Lower leg skin (tissue), 3 donors: ENCODE measurements around the gene JPH3.

Experiments used
- POLR2A ChIP-seq, 2 donors: fragments of 450-650 bp; IDR thresholded peaks; one replicate each; pipeline ENCODE4 v1.6.1; 2016 to 2017; ENCODE audit warnings: antibody characterized with exemption in 2 of 2, mild to moderate bottlenecking in 1 of 2, moderate library complexity in 1 of 2
- TF ChIP-seq, protein P1 (sequence below), 3 donors: fragments of 450-650 bp; IDR thresholded peaks; one replicate each; pipeline ENCODE4 v1.5.1; 2016; ENCODE audit warnings: antibody characterized with exemption in 3 of 3, mild to moderate bottlenecking in 3 of 3, moderate library complexity in 2 of 3

DNA sequence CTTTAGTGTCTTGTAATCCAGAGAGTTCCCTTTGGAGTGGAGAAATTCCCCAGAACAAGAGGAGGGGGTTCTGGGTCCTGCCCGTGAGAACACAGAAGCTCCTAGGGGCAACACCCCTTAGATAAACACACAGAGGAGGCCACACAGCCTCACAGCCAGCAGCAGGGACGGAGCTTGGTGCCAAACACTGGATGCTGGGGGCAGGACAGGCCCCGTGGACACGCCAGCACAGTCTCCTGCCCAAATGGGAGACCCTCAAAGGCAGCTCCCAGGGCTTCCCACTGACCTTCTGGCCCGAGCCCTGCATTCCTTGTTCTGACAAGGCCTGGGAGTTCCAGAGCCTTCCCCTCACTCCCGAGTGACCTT is 31.8 kb upstream of the JPH3 start:
- TF ChIP-seq, protein P1, sequence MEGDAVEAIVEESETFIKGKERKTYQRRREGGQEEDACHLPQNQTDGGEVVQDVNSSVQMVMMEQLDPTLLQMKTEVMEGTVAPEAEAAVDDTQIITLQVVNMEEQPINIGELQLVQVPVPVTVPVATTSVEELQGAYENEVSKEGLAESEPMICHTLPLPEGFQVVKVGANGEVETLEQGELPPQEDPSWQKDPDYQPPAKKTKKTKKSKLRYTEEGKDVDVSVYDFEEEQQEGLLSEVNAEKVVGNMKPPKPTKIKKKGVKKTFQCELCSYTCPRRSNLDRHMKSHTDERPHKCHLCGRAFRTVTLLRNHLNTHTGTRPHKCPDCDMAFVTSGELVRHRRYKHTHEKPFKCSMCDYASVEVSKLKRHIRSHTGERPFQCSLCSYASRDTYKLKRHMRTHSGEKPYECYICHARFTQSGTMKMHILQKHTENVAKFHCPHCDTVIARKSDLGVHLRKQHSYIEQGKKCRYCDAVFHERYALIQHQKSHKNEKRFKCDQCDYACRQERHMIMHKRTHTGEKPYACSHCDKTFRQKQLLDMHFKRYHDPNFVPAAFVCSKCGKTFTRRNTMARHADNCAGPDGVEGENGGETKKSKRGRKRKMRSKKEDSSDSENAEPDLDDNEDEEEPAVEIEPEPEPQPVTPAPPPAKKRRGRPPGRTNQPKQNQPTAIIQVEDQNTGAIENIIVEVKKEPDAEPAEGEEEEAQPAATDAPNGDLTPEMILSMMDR (IDR thresholded peaks at IDR 0.05): no peak
- TF ChIP-seq POLR2A (IDR thresholded peaks at IDR 0.05): no peak
